Measurements from ENCODE around the gene NDUFS4. TPM values are rescaled to one million over a fixed set of nuclear protein-coding genes. Genes with fewer than 3 reads are reported as not detected.

NDUFS4 gene
- total RNA-seq, 1 experiment from 2014 or later, result 92.9 TPM

DNA sequence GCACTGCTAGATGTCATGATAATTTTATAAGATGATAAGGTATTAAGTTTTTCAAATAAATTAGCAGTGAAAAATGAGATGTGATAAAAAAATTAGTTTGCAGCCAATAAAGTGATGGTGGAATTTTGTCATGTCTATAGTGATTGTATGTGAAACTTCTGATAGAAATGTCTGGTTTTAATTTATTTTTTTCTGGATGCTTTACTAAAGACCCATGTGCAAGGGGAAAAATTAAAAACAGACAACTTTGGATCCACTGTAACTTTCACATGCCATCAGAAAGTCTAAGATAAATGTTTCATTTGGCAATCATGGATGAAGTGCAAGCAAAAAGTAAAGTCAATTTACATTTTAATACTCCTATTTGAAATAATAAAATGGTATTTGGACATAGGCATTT, 4.4 kb upstream of the NDUFS4 start:
- Histone ChIP-seq H2AFZ (ENCODE audit: low read length) (no peak overlapping the region), H4K20me1 (ENCODE audit: control insufficient read depth, insufficient read depth, insufficient read length) (no peaks in the 10 kb centered on the region), H3K23me2 (ENCODE audit: insufficient read length, low read depth, low read length, poor library complexity, severe bottlenecking) (no peaks in the 10 kb centered on the region), H3K23ac (ENCODE audit: insufficient read length, low read depth, low read length) (no peak overlapping the region), H3T11ph (ENCODE audit: low read length) (no peak overlapping the region), H4K8ac (replicated peaks; ENCODE audit: insufficient read length, low read depth, low read length) (no peak overlapping the region), H2BK15ac (ENCODE audit: low read depth, low read length) (no peak overlapping the region), H3K27me3 (ENCODE audit: insufficient read depth, low read length) (no peaks in the 10 kb centered on the region), H3K14ac (ENCODE audit: insufficient read depth, low read length) (no peak overlapping the region), H3K79me1 (ENCODE audit: insufficient read depth, low read depth, low read length, poor library complexity, severe bottlenecking) (no peaks in the 10 kb centered on the region), H3K4me2 (ENCODE audit: insufficient read depth, insufficient read length, low read length) (no peak overlapping the region), H3K4me1 (ENCODE audit: insufficient read depth, low read length) (no peaks in the 10 kb centered on the region; the same call in 1 of the 2 replicates), H3K18ac (ENCODE audit: insufficient read length, low read depth, low read length) (no peak overlapping the region), H3K79me2 (ENCODE audit: insufficient read depth, low read length) (no peaks in the 10 kb centered on the region; the same call in 1 of the 2 replicates), H2BK20ac (ENCODE audit: low read depth, low read length, poor library complexity, severe bottlenecking) (no peak overlapping the region), H3K56ac (ENCODE audit: insufficient read length, low read depth, low read length) (no peak overlapping the region), H3K27ac (ENCODE audit: insufficient read length, low read depth, low read length) (no peak overlapping the region), H2AK5ac (ENCODE audit: insufficient read length, low read length) (no peak overlapping the region), H3K9me3 (ENCODE audit: control insufficient read depth, low read depth, low read length) (no peaks in the 10 kb centered on the region), H3K9ac (ENCODE audit: extremely low read depth, insufficient read length, low read length) (no peak overlapping the region), H4K91ac (ENCODE audit: insufficient read length, low read depth, low read length) (no peak overlapping the region), H2BK5ac (ENCODE audit: insufficient read length, low read length) (no peak overlapping the region), H2BK120ac (ENCODE audit: low read depth, low read length, poor library complexity, severe bottlenecking) (no peak overlapping the region), H3K4ac (ENCODE audit: low read depth, low read length) (no peak overlapping the region), H4K5ac (ENCODE audit: insufficient read length, low read depth, low read length) (no peak overlapping the region), H2BK12ac (ENCODE audit: insufficient read length, low read depth, low read length) (no peak overlapping the region)
- H3K4me1 Mint-ChIP-seq, result peaks cover 8 to 12% of the 10 kb centered on the region in 2 experiments; a peak in 3 of 4 replicates
- TF ChIP-seq, protein P1, sequence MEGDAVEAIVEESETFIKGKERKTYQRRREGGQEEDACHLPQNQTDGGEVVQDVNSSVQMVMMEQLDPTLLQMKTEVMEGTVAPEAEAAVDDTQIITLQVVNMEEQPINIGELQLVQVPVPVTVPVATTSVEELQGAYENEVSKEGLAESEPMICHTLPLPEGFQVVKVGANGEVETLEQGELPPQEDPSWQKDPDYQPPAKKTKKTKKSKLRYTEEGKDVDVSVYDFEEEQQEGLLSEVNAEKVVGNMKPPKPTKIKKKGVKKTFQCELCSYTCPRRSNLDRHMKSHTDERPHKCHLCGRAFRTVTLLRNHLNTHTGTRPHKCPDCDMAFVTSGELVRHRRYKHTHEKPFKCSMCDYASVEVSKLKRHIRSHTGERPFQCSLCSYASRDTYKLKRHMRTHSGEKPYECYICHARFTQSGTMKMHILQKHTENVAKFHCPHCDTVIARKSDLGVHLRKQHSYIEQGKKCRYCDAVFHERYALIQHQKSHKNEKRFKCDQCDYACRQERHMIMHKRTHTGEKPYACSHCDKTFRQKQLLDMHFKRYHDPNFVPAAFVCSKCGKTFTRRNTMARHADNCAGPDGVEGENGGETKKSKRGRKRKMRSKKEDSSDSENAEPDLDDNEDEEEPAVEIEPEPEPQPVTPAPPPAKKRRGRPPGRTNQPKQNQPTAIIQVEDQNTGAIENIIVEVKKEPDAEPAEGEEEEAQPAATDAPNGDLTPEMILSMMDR (conservative IDR thresholded peaks at IDR 0.05), result no peak
- H3K36me3 Mint-ChIP-seq (ENCODE audit: insufficient read depth in 1 of 3, low read depth in 3 of 3), result peaks cover 8 to 16% (median 8%) of the 10 kb centered on the region in 3 experiments
- H3K27me3 Mint-ChIP-seq (ENCODE audit: low read depth), result no peaks in the 10 kb centered on the region; the same call in 1 of the 2 replicates
- DNase-seq, result no peak
- H3K27ac Mint-ChIP-seq, result no peak overlapping the region
- H3K4me3 Mint-ChIP-seq, result no peak overlapping the region
- H3K9me3 Mint-ChIP-seq, result peaks cover 12 to 14% of the 10 kb centered on the region in 2 experiments
